SK-N-SH (cell line): ENCODE measurements around the gene FIGN. TPM values are rescaled to one million over a fixed set of nuclear protein-coding genes. Genes with fewer than 3 reads are reported as not detected.
A peak's percentile ranks its signal among the peaks of the same experiment; 100 is the strongest.

Source experiments
- CTCF ChIA-PET: fragments of 300-600, 350-600 bp; formaldehyde crosslinking; extraction: SDS; loops from one replicate; lab custom pipeline; 2021; lab: Yijun Ruan, JAX
- POLR2A ChIA-PET: fragments of 350-600 bp; sonication (Branson Sonifier 250); formaldehyde crosslinking; extraction: SDS; loops from one replicate; lab custom pipeline; 2020; ENCODE audit warnings: antibody characterized with exemption, inconsistent platforms; lab: Yijun Ruan, JAX
- DNase-seq: peaks from one replicate; pipeline ENCODE4 v3.0.0; 2012
- H2AFZ ChIP-seq: fragments of 200-600 bp; sonication (generic); 2 replicates; pipeline ENCODE4 v1.8.1; 2016; ENCODE audit warnings: antibody characterized with exemption, mild to moderate bottlenecking, low read depth
- H3F3A ChIP-seq: fragments of 200-600 bp; sonication (generic); replicated peaks from 2 replicates; pipeline ENCODE3; 2016; ENCODE audit warnings: antibody characterized with exemption, mild to moderate bottlenecking; ENCODE audit not compliant: insufficient read depth
- H3K27ac ChIP-seq, 2 experiments: fragments of 200-500 bp in 1 of 2; fragments of 200-600 bp in 1 of 2; sonication (Bioruptor generic) in 1 of 2; sonication (generic), shearing (Covaris generic) in 1 of 2; 2 replicates each; pipeline versions ENCODE4 v1.5.1 to v1.6.1; 2014 to 2016; ENCODE audit warnings: low read depth in 2 of 2, inconsistent platforms in 1 of 2, low read length in 1 of 2, mild to moderate bottlenecking in 1 of 2, mixed read lengths in 1 of 2
- H3K27me3 ChIP-seq: fragments of 200-600 bp; sonication (generic), shearing (Covaris generic); 2 replicates; pipeline ENCODE4 v1.6.1; 2016; ENCODE audit warnings: mixed run types; ENCODE audit not compliant: insufficient read depth
- H3K36me3 ChIP-seq, 2 experiments: fragments of 200-500 bp in 1 of 2; fragments of 200-600 bp in 1 of 2; sonication (Bioruptor generic) in 1 of 2; sonication (generic) in 1 of 2; replicated peaks in 1 of 2; 2 replicates each; pipeline versions ENCODE3 to v1.5.1; 2014 to 2016; ENCODE audit warnings: low read length in 1 of 2, mild to moderate bottlenecking in 1 of 2; ENCODE audit not compliant: insufficient read depth in 2 of 2, control insufficient read depth in 1 of 2
- H3K4me1 ChIP-seq, 2 experiments: fragments of 200-500 bp in 1 of 2; fragments of 200-600 bp in 1 of 2; sonication (Bioruptor generic) in 1 of 2; sonication (generic), shearing (Covaris generic) in 1 of 2; 2 replicates each; pipeline versions ENCODE4 v1.5.1 to v1.6.1; 2014 to 2016; ENCODE audit warnings: low read depth in 1 of 2, low read length in 1 of 2, mixed run types in 1 of 2; ENCODE audit not compliant: insufficient read depth in 2 of 2, control insufficient read depth in 1 of 2
- H3K4me2 ChIP-seq: fragments of 200-600 bp; sonication (generic), shearing (Covaris generic); 2 replicates; pipeline ENCODE4 v1.6.1; 2017; ENCODE audit warnings: mixed run types
- H3K4me3 ChIP-seq, 2 experiments: fragments of 200-500 bp in 1 of 2; fragments of 200-600 bp in 1 of 2; sonication (Bioruptor generic) in 1 of 2; sonication (generic), shearing (Covaris generic) in 1 of 2; 2 replicates each; pipeline versions ENCODE4 v1.5.1 to v1.8.1; 2014 to 2016; ENCODE audit warnings: low read depth in 2 of 2, inconsistent platforms in 1 of 2, low read length in 1 of 2, mild to moderate bottlenecking in 1 of 2, mixed read lengths in 1 of 2, moderate library complexity in 1 of 2
- H3K79me2 ChIP-seq: fragments of 200-600 bp; sonication (generic); 2 replicates; pipeline ENCODE4 v1.8.1; 2017; ENCODE audit warnings: mild to moderate bottlenecking; ENCODE audit not compliant: insufficient read depth
- H3K9ac ChIP-seq: fragments of 200-600 bp; sonication (generic); 2 replicates; pipeline ENCODE4 v1.6.1; 2017; ENCODE audit warnings: mixed run types
- H3K9me2 ChIP-seq: fragments of 200-600 bp; sonication (generic); 2 replicates; pipeline ENCODE4 v1.6.1; 2017; ENCODE audit warnings: mixed run types
- H3K9me3 ChIP-seq: fragments of 200-600 bp; sonication (generic); 2 replicates; pipeline ENCODE4 v1.6.1; 2017; ENCODE audit warnings: mixed run types, mild to moderate bottlenecking, moderate library complexity
- H4K20me1 ChIP-seq: fragments of 200-600 bp; sonication (generic); 2 replicates; pipeline ENCODE4 v1.6.1; 2017; ENCODE audit warnings: mild to moderate bottlenecking, mixed run types; ENCODE audit not compliant: insufficient read depth
- CHD2 ChIP-seq: fragments of 150-350 bp; IDR thresholded peaks from 2 replicates; pipeline ENCODE4 v1.6.1; 2018; ENCODE audit warnings: low read length; ENCODE audit not compliant: partially characterized antibody
- EZH2phosphoT487 ChIP-seq: fragments of 200-600 bp; sonication (generic); IDR thresholded peaks from 2 replicates; pipeline ENCODE4 v1.6.1; 2017; ENCODE audit warnings: low read depth, mixed run types, mild to moderate bottlenecking, antibody characterized with exemption, moderate library complexity, borderline replicate concordance
- FOSL2 ChIP-seq: IDR thresholded peaks from 2 replicates; pipeline ENCODE4 v1.4.0; 2012; ENCODE audit warnings: low read depth, mild to moderate bottlenecking, moderate library complexity, borderline replicate concordance
- GATA2 ChIP-seq: sonication (generic); formaldehyde crosslinking; IDR thresholded peaks from 2 replicates; pipeline ENCODE4 v1.5.0; 2020; ENCODE audit warnings: mild to moderate bottlenecking, missing genetic modification reagents
- MEF2A ChIP-seq: IDR thresholded peaks from 2 replicates; pipeline ENCODE4 v1.4.0; 2012; ENCODE audit warnings: low read depth, borderline replicate concordance
- MXI1 ChIP-seq: IDR thresholded peaks from 2 replicates; pipeline ENCODE4 v1.6.1; 2012; ENCODE audit warnings: mild to moderate bottlenecking, low read depth, low read length, improper control_type of control experiment
- NFIC ChIP-seq: IDR thresholded peaks from 2 replicates; pipeline ENCODE4 v1.4.0; 2012; ENCODE audit warnings: borderline replicate concordance
- NRF1 ChIP-seq: IDR thresholded peaks from 2 replicates; pipeline ENCODE4 v1.6.1; 2012; ENCODE audit warnings: low read depth, mild to moderate bottlenecking, low read length
- POLR2AphosphoS5 ChIP-seq: IDR thresholded peaks from 2 replicates; pipeline ENCODE4 v1.6.1; 2012; ENCODE audit warnings: low read depth, low read length
- REST ChIP-seq: IDR thresholded peaks from 2 replicates; pipeline ENCODE4 v1.6.1; 2012; ENCODE audit warnings: mild to moderate bottlenecking, low read depth, low read length, moderate library complexity
- RFX5 ChIP-seq: IDR thresholded peaks from 2 replicates; pipeline ENCODE4 v1.6.1; 2012; ENCODE audit warnings: mild to moderate bottlenecking, improper control_type of control experiment, low read length
- RXRA ChIP-seq: IDR thresholded peaks from 2 replicates; pipeline ENCODE4 v1.4.0; 2012; ENCODE audit warnings: low read depth, mild to moderate bottlenecking, borderline replicate concordance
- SIN3A ChIP-seq: IDR thresholded peaks from 2 replicates; pipeline ENCODE4 v1.6.1; 2012; ENCODE audit warnings: low read depth, mild to moderate bottlenecking, low read length, moderate library complexity, borderline replicate concordance
- TAF1 ChIP-seq: IDR thresholded peaks from 2 replicates; pipeline ENCODE4 v1.6.1; 2012; ENCODE audit warnings: low read depth, mild to moderate bottlenecking, low read length, moderate library complexity, borderline replicate concordance
- TCF12 ChIP-seq: IDR thresholded peaks from 2 replicates; pipeline ENCODE4 v1.4.0; 2012
- USF1 ChIP-seq: IDR thresholded peaks from 2 replicates; pipeline ENCODE4 v1.4.0; 2012; ENCODE audit warnings: low read depth, borderline replicate concordance
- USF2 ChIP-seq: fragments of 150-350 bp; IDR thresholded peaks from 2 replicates; pipeline ENCODE4 v1.6.1; 2017; ENCODE audit warnings: antibody characterized with exemption, low read length, low read depth, borderline replicate concordance
- YY1 ChIP-seq: IDR thresholded peaks from 2 replicates; pipeline ENCODE4 v1.4.0; 2012; ENCODE audit warnings: low read depth, mild to moderate bottlenecking
- WGBS: methylation state at CpG from one replicate; pipeline ENCODE4 v1.1.6; 2017; ENCODE audit warnings: low lambda C conversion rate; 5-methylcytosine and 5-hydroxymethylcytosine counted together
- polyA plus RNA-seq, 3 experiments: library from polyadenylated mRNA; depleted of rRNA; stranded (reverse); fragments of >200 nt; gene quantifications; 2 replicates each; pipeline ENCODE4 v1.2.3, GENCODE V29; 2012
- TF ChIP-seq, protein P1 (sequence below): fragments of 200-600 bp; sonication (generic); IDR thresholded peaks from 2 replicates; pipeline ENCODE4 v1.6.1; 2017; ENCODE audit warnings: antibody characterized with exemption, mild to moderate bottlenecking, moderate library complexity
- TF ChIP-seq, protein P2 (sequence below): IDR thresholded peaks from 2 replicates; pipeline ENCODE4 v1.4.0; 2012; ENCODE audit warnings: low read depth

Gene FIGN
- polyA plus RNA-seq, 1 of the 3 experiments (the other 2 are of a cell fraction), result 0.74 TPM

GRCh38 chr2:163662141-163662780 lies 73.5 kb downstream of the FIGN start (continued):
- TF ChIP-seq NFIC, result peak; percentile 40; the same call in 1 of the 2 replicates
- TF ChIP-seq CHD2, result no peak
- no peak for TF ChIP-seq NRF1
- no peak for TF ChIP-seq TAF1
- TF ChIP-seq, protein P1, sequence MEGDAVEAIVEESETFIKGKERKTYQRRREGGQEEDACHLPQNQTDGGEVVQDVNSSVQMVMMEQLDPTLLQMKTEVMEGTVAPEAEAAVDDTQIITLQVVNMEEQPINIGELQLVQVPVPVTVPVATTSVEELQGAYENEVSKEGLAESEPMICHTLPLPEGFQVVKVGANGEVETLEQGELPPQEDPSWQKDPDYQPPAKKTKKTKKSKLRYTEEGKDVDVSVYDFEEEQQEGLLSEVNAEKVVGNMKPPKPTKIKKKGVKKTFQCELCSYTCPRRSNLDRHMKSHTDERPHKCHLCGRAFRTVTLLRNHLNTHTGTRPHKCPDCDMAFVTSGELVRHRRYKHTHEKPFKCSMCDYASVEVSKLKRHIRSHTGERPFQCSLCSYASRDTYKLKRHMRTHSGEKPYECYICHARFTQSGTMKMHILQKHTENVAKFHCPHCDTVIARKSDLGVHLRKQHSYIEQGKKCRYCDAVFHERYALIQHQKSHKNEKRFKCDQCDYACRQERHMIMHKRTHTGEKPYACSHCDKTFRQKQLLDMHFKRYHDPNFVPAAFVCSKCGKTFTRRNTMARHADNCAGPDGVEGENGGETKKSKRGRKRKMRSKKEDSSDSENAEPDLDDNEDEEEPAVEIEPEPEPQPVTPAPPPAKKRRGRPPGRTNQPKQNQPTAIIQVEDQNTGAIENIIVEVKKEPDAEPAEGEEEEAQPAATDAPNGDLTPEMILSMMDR, result no peak
- TF ChIP-seq TCF12, result peak; percentile 48
- TF ChIP-seq, protein P2, sequence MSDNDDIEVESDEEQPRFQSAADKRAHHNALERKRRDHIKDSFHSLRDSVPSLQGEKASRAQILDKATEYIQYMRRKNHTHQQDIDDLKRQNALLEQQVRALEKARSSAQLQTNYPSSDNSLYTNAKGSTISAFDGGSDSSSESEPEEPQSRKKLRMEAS, result no peak
- peak; percentile 35; the same call in 1 of the 2 replicates for TF ChIP-seq FOSL2
- TF ChIP-seq MEF2A, result no peak

GRCh38 chr2:163659224-163659623 lies 76.6 kb downstream of the FIGN start:
- Histone ChIP-seq H3K9ac (no peak overlapping the region), H2AFZ (no peak overlapping the region), H3F3A (peaks cover 11% of the 10 kb centered on the region), H3K27me3 (no peaks in the 10 kb centered on the region), H3K4me3 (no peak overlapping the region), H3K4me2 (no peak overlapping the region), H4K20me1 (no peaks in the 10 kb centered on the region), H3K9me2 (no peaks in the 10 kb centered on the region), H3K27ac (peak overlapping the region in 1 of 2 experiments; percentile 37; a peak in 2 of 4 replicates), H3K36me3 (no peaks in the 10 kb centered on the region), H3K4me1 (peaks cover 5 to 11% of the 10 kb centered on the region in 2 experiments), H3K9me3 (no peaks in the 10 kb centered on the region), H3K79me2 (no peaks in the 10 kb centered on the region)
- POLR2A ChIA-PET, result no interaction called here
- DNase-seq, result no peak
- WGBS, result 65% methylated on average over 2 of the region's 2 CpGs
- CTCF ChIA-PET, result no interaction called here
- TF ChIP-seq TAF1 (no peak), CHD2 (no peak), EZH2phosphoT487 (no peak), POLR2AphosphoS5 (no peak), RXRA (no peak), MXI1 (no peak), USF2 (no peak), GATA2 (CRISPR knock-in tag) (no peak), TCF12 (peak; percentile 55; the same call in 1 of the 2 replicates), YY1 (no peak), NRF1 (no peak), SIN3A (no peak), REST (no peak), USF1 (no peak), RFX5 (no peak)
- TF ChIP-seq, protein P2, result peak; percentile 51; the same call in 1 of the 2 replicates
- TF ChIP-seq, protein P1, result no peak
